ACC112 (cell line): ENCODE measurements around the gene ZNF140.

ENCODE experiments used
- H2AFZ ChIP-seq: fragments of 200-600 bp; sonication (generic); one replicate; pipeline ENCODE4 v1.6.0; 2017; ENCODE audit warnings: antibody characterized with exemption, low read length; ENCODE audit not compliant: unreplicated experiment
- H3K27ac ChIP-seq: fragments of 200-600 bp; sonication (generic); 2 replicates; pipeline ENCODE4 v1.5.1; 2014; ENCODE audit warnings: low read depth, mild to moderate bottlenecking, antibody characterized with exemption, low read length, moderate library complexity
- H3K27me3 ChIP-seq: fragments of 200-600 bp; sonication (generic); 2 replicates; pipeline ENCODE4 v1.6.1; 2014; ENCODE audit warnings: mild to moderate bottlenecking, antibody characterized with exemption, low read length, moderate library complexity, mixed read lengths; ENCODE audit not compliant: insufficient read depth
- H3K36me3 ChIP-seq: fragments of 200-600 bp; sonication (generic); 2 replicates; pipeline ENCODE4 v1.6.1; 2016; ENCODE audit warnings: mild to moderate bottlenecking, antibody characterized with exemption, low read length, moderate library complexity, mixed read lengths; ENCODE audit not compliant: insufficient read depth
- H3K4me1 ChIP-seq: fragments of 200-600 bp; sonication (generic); one replicate; pipeline ENCODE4 v1.6.1; 2016; ENCODE audit warnings: low read length, mixed read lengths; ENCODE audit not compliant: insufficient read depth, unreplicated experiment, control insufficient read depth
- H3K4me3 ChIP-seq: fragments of 200-600 bp; sonication (generic); 2 replicates; pipeline ENCODE4 v1.5.1; 2014; ENCODE audit warnings: mild to moderate bottlenecking, low read depth, low read length
- H3K79me2 ChIP-seq: fragments of 200-600 bp; sonication (generic); one replicate; pipeline ENCODE4 v1.6.0; 2016; ENCODE audit warnings: low read length; ENCODE audit not compliant: control insufficient read depth, unreplicated experiment, insufficient read depth

The ZNF140 gene

GRCh38 chr12:133080368-133081158 is at the start of gene ZNF140:
TSS of gene ZNF140 (plus strand) at chr12:133080923. CDS start at chr12:133081321, 398 bp downstream.
- Histone ChIP-seq H3K79me2 (peaks cover 25% of the 10 kb centered on the region), H3K27ac (peak within 1 kb of the TSS; percentile 98), H3K4me3 (peak within 1 kb of the TSS; percentile 82), H2AFZ (peak within 1 kb of the TSS; percentile 89), H3K27me3 (no peaks in the 10 kb centered on the region), H3K4me1 (peaks cover 5% of the 10 kb centered on the region), H3K36me3 (peaks cover 39% of the 10 kb centered on the region)

GRCh38 chr12:133037207-133038005 is 43.3 kb upstream of the ZNF140 start, which contains the start of gene ZNF84:
TSS of gene ZNF84 (plus strand) at chr12:133037509. CDS start at chr12:133041468, 3,959 bp downstream.
- H3K27ac ChIP-seq: peak within 1 kb of the TSS; percentile 74
- H3K79me2 ChIP-seq: peaks cover 46% of the 10 kb centered on the region
- H3K36me3 ChIP-seq: peaks cover 38% of the 10 kb centered on the region
- peak within 1 kb of the TSS; percentile 92 for H3K4me3 ChIP-seq
- H2AFZ ChIP-seq: peak within 1 kb of the TSS; percentile 94
- H3K4me1 ChIP-seq: no peaks in the 10 kb centered on the region
- 0 out of 2 replicates have a peak, but pooled peaks cover 6% of the 10 kb centered on the region for H3K27me3 ChIP-seq

- peak overlapping the region; percentile 92 for H3K4me3 ChIP-seq
- no peaks in the 10 kb centered on the region for H3K27me3 ChIP-seq
- no peak overlapping the region for H2AFZ ChIP-seq
- H3K79me2 ChIP-seq: peaks cover 52% of the 10 kb centered on the region
- H3K36me3 ChIP-seq: peaks cover 46% of the 10 kb centered on the region
- H3K4me1 ChIP-seq: no peaks in the 10 kb centered on the region
- H3K27ac ChIP-seq: peak overlapping the region; percentile 74
These were observed 42.5 kb upstream of the ZNF140 start for GRCh38 chr12:133038118-133038709.

- Histone ChIP-seq H3K79me2 (peaks cover 25% of the 10 kb centered on the region), H3K36me3 (peaks cover 96% of the 10 kb centered on the region)
These were observed 34.0 kb upstream of the ZNF140 start for GRCh38 chr12:133046698-133047097.

GRCh38 chr12:133057446-133057845 is 23.3 kb upstream of the ZNF140 start:
- H3K36me3 ChIP-seq: peaks cover 95% of the 10 kb centered on the region
- H2AFZ ChIP-seq: no peak overlapping the region
- H3K27me3 ChIP-seq: no peaks in the 10 kb centered on the region
- H3K4me1 ChIP-seq: no peaks in the 10 kb centered on the region
- peak overlapping the region; percentile 5; the same call in 1 of the 2 replicates for H3K4me3 ChIP-seq
- no peak overlapping the region for H3K27ac ChIP-seq
- H3K79me2 ChIP-seq: no peaks in the 10 kb centered on the region

More at GRCh38 chr12:133046698-133047097, 34.0 kb upstream of the ZNF140 start:
- Histone ChIP-seq H3K4me1 (no peaks in the 10 kb centered on the region), H3K27me3 (no peaks in the 10 kb centered on the region), H3K4me3 (no peak overlapping the region), H2AFZ (no peak overlapping the region), H3K27ac (no peak overlapping the region)

GRCh38 chr12:133058203-133059113 is 22.3 kb upstream of the ZNF140 start:
- H2AFZ ChIP-seq: no peak overlapping the region
- H3K36me3 ChIP-seq: peaks cover 93% of the 10 kb centered on the region
- no peaks in the 10 kb centered on the region for H3K79me2 ChIP-seq

GRCh38 chr12:133061954-133062353 is 18.8 kb upstream of the ZNF140 start:
- no peaks in the 10 kb centered on the region for H3K4me1 ChIP-seq
- H3K27me3 ChIP-seq: no peaks in the 10 kb centered on the region
- H3K36me3 ChIP-seq: peaks cover 62% of the 10 kb centered on the region

More at GRCh38 chr12:133058203-133059113, 22.3 kb upstream of the ZNF140 start:
- Histone ChIP-seq H3K4me3 (no peak overlapping the region; the same call in 1 of the 2 replicates), H3K4me1 (no peaks in the 10 kb centered on the region), H3K27ac (no peak overlapping the region), H3K27me3 (no peaks in the 10 kb centered on the region)

GRCh38 chr12:133063556-133063955 is 17.2 kb upstream of the ZNF140 start:
- no peak overlapping the region for H3K4me3 ChIP-seq
- no peaks in the 10 kb centered on the region for H3K79me2 ChIP-seq
- peaks cover 46% of the 10 kb centered on the region for H3K36me3 ChIP-seq
- no peak overlapping the region for H2AFZ ChIP-seq
- no peak overlapping the region for H3K27ac ChIP-seq
- H3K27me3 ChIP-seq: no peaks in the 10 kb centered on the region
- no peaks in the 10 kb centered on the region for H3K4me1 ChIP-seq

More at GRCh38 chr12:133061954-133062353, 18.8 kb upstream of the ZNF140 start:
- Histone ChIP-seq H2AFZ (no peak overlapping the region), H3K27ac (no peak overlapping the region), H3K79me2 (no peaks in the 10 kb centered on the region), H3K4me3 (no peak overlapping the region)

- H3K27ac ChIP-seq: no peak overlapping the region
- H3K79me2 ChIP-seq: no peaks in the 10 kb centered on the region
- H3K27me3 ChIP-seq: no peaks in the 10 kb centered on the region
- H3K36me3 ChIP-seq: no peaks in the 10 kb centered on the region
- H3K4me3 ChIP-seq: no peak overlapping the region
- H3K4me1 ChIP-seq: no peaks in the 10 kb centered on the region
- H2AFZ ChIP-seq: no peak overlapping the region
These were observed 6.9 kb upstream of the ZNF140 start for GRCh38 chr12:133073836-133074235.
